Activated T-cell treated with anti-CD3 and anti-CD28 coated beads for 48 hours (primary cell): ENCODE results near the gene FAM81B.
"Not testable (repeated sequence)": the region's sequence is repeated elsewhere in the genome, so short reads cannot be mapped to it uniquely, and the experiment has no call there.

Source experiments
- DNase-seq: peaks from one replicate; pipeline ENCODE4 v3.0.0-alpha.2; 2020; ENCODE audit warnings: low read depth

Gene FAM81B

GRCh38 chr5:95390812-95391492 lies at the start of gene FAM81B:
FAM81B (plus strand) TSS chr5:95391366; CDS start chr5:95391390, 24 bp downstream.
- no peak for DNase-seq

GRCh38 chr5:95341444-95341843 lies 49.7 kb upstream of the FAM81B start:
- not testable (repeated sequence) for DNase-seq

GRCh38 chr5:95347506-95348120 lies 43.6 kb upstream of the FAM81B start:
- DNase-seq, result no peak

- DNase-seq, result no peak
Observed at GRCh38 chr5:95350631-95351030, 40.5 kb upstream of the FAM81B start.

- DNase-seq, result no peak
Observed at GRCh38 chr5:95352691-95353090, 38.5 kb upstream of the FAM81B start.

- DNase-seq, result no peak
Observed at GRCh38 chr5:95358320-95358719, 32.8 kb upstream of the FAM81B start.

GRCh38 chr5:95358848-95359247 lies 32.3 kb upstream of the FAM81B start:
- DNase-seq, result no peak

GRCh38 chr5:95360667-95361066 lies 30.5 kb upstream of the FAM81B start:
- not testable (repeated sequence) for DNase-seq

GRCh38 chr5:95365302-95366095 lies 25.7 kb upstream of the FAM81B start:
- DNase-seq, result no peak

GRCh38 chr5:95369782-95370181 lies 21.4 kb upstream of the FAM81B start:
- DNase-seq, result no peak

- no peak for DNase-seq
Observed at GRCh38 chr5:95374061-95374460, 17.1 kb upstream of the FAM81B start.

GRCh38 chr5:95375591-95375990 lies 15.6 kb upstream of the FAM81B start:
- no peak for DNase-seq

GRCh38 chr5:95379133-95379532 lies 12.0 kb upstream of the FAM81B start:
- DNase-seq, result no peak

GRCh38 chr5:95380103-95380628 lies 11.0 kb upstream of the FAM81B start:
- no peak for DNase-seq

GRCh38 chr5:95382801-95383200 lies 8.4 kb upstream of the FAM81B start:
- DNase-seq, result no peak

- no peak for DNase-seq
Observed at GRCh38 chr5:95384485-95385213, 6.5 kb upstream of the FAM81B start.

GRCh38 chr5:95385334-95385733 lies 5.8 kb upstream of the FAM81B start:
- no peak for DNase-seq

GRCh38 chr5:95391965-95392364 lies 799 bp downstream of the FAM81B start:
- DNase-seq, result not testable (repeated sequence)

- DNase-seq, result no peak
Observed at GRCh38 chr5:95392593-95393182, 1.5 kb downstream of the FAM81B start.

- no peak for DNase-seq
Observed at GRCh38 chr5:95393279-95393678, 2.1 kb downstream of the FAM81B start.

GRCh38 chr5:95398989-95399388 lies 7.8 kb downstream of the FAM81B start:
- DNase-seq, result no peak

- DNase-seq, result no peak
Observed at GRCh38 chr5:95401626-95402025, 10.5 kb downstream of the FAM81B start.
